HG02938 (cell line): ENCODE measurements around the gene CAMSAP1.

Source experiments
- ATAC-seq: cut with Tn5 transposase; IDR thresholded peaks from one replicate; pipeline ENCODE4 v1.9.1; 2021; ENCODE audit warnings: mild to moderate bottlenecking, moderate library complexity; ENCODE audit not compliant: unreplicated experiment

CAMSAP1 gene

GRCh38 chr9:135796784-135797485, 110.4 kb downstream of the CAMSAP1 start:
- ATAC-seq = no peak

- no peak for ATAC-seq
These were observed 112.0 kb downstream of the CAMSAP1 start for GRCh38 chr9:135795391-135795790.

DNA sequence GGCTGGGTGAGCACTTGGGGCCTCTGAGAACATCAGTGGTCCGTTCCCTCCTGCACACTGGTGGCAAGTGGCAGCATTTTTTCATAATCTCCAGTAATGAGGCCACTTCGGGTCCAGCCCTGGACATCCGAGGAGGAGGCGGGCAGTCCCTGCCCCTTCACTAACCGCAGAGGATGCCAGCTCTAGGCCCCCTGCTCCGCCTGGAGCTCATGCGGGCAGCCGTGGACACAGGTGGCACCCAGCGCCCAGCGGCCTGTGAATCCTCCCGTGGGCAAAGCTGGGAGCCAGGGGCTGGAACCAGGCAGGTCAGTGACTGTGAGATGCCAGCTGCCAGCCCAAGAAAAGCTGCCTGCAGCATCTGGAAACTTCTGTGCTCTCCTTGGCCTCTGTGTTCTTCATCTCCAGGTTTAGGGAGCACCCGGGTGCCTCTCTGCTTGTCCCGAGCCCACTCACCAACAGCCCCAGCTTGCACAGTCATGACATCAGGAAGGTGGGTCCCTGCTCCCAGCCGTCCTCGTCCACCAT, 112.9 kb downstream of the CAMSAP1 start:
- no peak for ATAC-seq

DNA sequence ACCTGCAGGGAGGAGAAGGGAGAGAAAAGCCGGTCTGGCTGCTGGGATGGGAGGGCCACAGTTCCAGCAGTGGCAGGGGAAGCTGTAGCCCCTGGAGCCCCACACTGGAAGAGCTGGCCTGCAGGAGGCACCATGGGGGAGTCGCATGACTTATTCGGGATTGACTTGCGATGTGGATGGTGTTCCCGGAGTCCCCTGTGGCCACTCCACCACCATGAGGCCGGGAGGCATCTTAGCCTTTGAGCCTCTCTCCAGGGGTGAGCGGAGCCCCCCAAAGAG, 113.3 kb downstream of the CAMSAP1 start:
- no peak for ATAC-seq

DNA sequence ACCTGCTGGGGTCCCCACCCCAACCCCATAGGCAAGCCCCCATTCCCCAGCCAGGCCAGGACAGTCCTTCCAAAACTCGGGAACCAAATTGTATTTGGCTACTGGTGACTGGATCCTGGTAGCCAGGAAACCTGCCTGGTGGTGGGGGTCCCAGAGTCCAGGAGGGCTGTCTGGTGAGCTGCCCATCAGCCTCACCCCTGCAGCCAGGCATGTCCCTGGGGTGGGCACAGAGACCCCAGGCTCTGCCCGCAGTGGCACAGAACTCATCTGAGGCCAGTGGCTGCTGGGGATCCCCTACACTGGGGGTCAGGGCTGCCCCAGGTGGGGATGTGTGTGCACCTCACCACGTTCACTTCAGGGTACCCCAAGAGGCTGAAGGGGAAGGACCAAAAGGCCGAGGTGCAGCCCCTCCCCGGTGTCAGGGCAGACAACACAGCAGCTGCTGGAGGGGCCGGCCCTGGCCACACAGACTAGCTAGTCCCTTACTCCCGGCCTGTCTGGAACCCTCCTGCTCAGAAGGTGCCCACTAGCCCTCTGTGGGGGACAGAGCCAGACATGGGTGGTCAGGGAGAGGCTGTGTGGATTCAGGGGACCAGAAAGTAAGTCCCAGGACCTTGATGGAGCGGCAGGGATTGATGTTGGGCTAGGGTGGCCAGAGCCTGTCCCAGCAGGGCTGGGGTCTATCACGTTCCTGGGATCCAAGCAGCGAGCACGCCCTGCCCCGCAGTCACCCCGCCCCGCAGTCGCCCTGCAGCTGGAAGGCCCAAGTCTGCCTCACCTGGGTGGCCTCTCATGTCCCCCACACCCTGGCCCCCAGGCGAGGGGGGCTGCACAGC, 113.9 kb downstream of the CAMSAP1 start:
- ATAC-seq = no peak

GRCh38 chr9:135792268-135793128, 114.8 kb downstream of the CAMSAP1 start:
- no peak for ATAC-seq

DNA sequence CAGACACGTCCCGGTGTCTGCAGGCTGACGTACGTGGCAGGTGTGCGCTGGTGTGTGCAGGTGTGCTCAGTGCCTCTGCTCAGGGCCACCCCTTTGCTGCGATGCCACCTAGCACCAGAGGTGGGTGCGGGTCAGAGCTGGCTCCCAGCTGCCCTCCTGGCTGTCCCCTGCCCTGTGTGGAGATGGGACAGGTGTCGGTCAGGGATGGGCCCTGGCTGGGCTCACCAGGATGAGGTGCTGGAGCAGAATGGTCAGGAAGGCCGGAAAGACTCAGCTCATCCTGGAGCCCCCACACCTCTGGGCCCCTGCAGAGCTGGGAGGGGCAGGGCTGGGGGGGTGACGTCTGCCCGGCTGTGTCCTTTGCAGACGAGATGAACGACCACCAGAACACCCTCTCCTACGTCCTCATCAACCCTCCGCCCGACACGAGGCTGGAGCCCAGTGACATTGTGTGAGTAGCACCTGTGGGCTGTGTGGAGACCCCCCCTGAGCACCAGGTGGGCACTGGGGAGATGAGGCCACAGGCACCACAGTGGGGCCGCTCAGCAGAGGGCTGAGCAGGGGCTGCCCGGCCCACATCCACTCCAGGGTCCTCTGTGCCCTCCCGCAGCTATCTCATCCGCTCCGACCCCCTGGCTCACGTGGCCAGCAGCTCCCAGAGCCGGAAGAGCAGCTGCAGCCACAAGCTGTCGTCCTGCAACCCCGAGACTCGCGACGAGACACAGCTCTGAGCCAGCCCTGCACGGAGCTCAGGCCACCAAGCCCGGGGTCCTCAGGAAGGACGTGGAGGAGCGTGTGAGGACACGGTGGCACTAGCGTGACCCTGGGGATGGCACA, 115.7 kb downstream of the CAMSAP1 start:
- ATAC-seq = no peak

GRCh38 chr9:135790850-135791249, 116.5 kb downstream of the CAMSAP1 start:
- no peak for ATAC-seq

GRCh38 chr9:135790356-135790755, 117.0 kb downstream of the CAMSAP1 start:
- ATAC-seq = no peak

- no peak for ATAC-seq
These were observed 117.5 kb downstream of the CAMSAP1 start for GRCh38 chr9:135789838-135790291.

GRCh38 chr9:135788576-135789300, 118.6 kb downstream of the CAMSAP1 start:
- ATAC-seq = no peak

DNA sequence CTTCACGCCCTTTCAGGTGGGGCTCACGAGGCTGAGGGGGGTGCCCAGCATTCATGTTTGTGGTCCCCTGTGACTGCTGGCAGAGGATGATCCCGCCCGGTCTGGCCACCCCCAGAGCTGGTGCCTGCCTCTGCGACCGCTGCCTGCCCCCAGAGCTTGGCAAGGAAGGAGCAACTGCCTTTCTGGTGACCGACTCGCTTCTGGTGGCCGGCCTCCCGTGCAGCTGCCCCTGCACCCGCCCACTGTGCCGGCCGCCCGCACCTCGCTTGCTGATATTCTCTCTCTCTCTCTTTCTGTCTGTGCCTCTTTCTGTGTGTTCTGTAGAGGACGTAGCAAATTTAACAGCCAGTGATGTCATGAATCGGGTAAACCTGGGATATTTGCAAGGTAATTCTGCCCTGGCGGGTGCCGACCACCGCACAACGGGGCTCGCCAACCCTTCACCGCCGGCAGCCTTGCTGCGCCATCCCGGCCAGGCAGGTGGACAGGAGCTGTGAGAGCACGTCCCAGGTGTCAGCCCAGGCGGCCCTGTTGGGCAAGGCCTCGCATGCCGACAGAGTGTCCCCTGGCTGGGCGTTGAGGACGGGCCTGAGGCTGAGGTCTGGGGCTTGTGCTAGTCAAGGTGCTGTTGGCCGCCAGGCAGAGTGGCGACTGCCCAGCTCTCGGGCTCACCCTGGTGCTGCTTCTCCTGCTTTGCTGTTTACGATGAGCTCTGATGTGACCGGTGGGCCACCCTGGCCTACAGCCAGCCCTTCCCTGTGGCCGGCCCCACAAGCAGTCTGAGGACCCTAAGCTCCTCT, 119.4 kb downstream of the CAMSAP1 start:
- no peak for ATAC-seq

DNA sequence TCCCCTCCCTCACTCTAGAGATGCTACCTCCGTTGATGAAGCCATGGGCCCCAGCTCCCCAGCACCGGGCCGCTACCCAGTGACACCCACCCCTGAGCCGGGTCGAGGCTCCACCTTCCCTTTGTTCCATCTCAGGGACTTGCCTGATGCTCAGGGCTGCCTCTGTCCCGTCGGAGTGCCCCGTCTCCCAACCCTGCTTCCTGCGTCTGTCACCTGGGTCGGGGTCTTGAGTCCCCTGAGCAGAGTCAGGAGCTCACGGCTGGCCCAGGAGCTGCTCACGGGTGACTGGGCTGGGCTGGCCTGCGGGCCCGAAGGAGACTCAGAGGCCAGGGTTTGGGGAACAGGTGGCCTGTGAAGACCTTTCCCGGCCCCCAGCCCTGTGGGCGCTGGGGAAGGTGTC, 120.0 kb downstream of the CAMSAP1 start:
- no peak for ATAC-seq

DNA sequence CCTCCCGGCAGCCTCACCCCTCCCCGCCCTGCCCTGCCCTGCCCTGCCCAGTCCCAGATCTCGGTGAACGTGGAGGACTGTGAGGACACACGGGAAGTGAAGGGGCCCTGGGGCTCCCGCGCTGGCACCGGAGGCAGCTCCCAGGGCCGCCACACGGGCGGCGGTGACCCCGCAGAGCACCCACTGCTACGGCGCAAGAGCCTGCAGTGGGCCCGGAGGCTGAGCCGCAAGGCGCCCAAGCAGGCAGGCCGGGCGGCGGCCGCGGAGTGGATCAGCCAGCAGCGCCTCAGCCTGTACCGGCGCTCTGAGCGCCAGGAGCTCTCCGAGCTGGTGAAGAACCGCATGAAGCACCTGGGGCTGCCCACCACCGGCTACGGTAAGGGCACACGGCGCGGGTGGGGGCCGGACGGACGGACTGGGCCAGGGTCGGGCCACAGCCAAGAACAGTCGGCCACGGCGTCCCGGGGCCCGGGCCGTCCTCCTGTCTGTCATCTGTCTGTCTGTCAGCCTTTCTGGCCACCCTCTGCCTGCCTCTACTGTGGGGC, 121.1 kb downstream of the CAMSAP1 start:
- no peak for ATAC-seq

DNA sequence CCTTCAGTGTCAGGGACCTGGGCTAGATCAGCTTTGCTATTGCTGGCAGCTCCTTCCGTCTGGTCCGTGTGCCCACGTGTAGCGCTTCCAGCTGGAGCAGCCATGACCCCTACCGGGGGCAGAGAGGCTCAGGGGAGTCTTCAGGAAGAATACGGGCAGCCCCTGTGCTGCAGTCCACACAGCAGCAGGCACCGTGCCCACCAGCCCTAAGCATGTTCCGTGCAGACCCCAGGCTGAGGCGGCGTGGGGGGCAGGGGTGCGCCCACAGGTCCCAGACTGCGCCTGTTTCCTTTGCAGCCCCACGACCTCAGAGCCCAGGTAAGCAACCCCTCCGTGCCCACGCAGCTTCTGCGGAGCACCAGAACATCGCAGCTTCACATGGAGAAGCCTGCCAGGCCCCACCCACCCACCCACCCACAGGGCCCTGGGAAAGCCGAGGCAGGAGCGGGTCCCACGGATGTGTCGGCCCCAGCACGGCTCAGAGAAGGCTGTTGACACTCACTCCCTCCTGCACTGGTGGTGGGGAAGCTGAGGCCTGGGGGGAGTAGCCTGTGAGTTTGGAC, 122.3 kb downstream of the CAMSAP1 start:
- no peak for ATAC-seq

GRCh38 chr9:135783540-135784245, 123.7 kb downstream of the CAMSAP1 start:
- no peak for ATAC-seq

- ATAC-seq = no peak
These were observed 124.4 kb downstream of the CAMSAP1 start for GRCh38 chr9:135782946-135783345.

DNA sequence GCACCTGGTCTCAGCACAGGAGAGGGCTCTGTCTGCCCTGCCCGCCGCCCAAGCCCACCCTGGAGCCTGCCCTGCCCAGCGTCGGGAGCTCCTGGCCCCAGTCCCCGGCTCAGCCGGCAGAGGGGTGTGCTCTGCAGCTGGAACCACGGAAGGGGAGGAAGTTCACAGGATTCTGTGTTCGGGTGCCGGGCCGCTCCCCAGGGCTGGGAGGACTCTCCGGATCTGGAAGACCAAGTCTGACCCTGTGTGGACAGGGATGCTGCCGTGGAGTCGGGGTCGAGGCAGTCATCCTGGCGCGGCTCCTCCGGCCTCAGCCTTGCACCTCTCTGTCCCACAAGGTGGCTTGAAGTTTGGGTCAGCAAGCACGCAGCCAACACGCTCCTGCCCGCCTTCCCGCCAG, 126.7 kb downstream of the CAMSAP1 start:
- ATAC-seq = no peak
